ENCODE data around the gene MIB2.
A peak's percentile ranks its signal among the peaks of the same experiment; 100 is the strongest.
"Not testable (repeated sequence)": the region's sequence is repeated elsewhere in the genome, so short reads cannot be mapped to it uniquely, and the experiment has no call there.

The MIB2 gene

GRCh38 chr1:1630191-1630964 lies 15.1 kb downstream of the MIB2 start:
- no peak overlapping the region for H3K9ac ChIP-seq (ENCODE audit: low read depth, low read length)
- peaks cover 21% of the 10 kb centered on the region for H3K27me3 ChIP-seq (ENCODE audit: control insufficient read depth, insufficient read depth, low read length)

GRCh38 chr1:1630965-1631781 lies 15.9 kb downstream of the MIB2 start:
- Histone ChIP-seq H3K9me3 (ENCODE audit: control insufficient read depth, insufficient read depth, low read length) (no peaks in the 10 kb centered on the region), H3K36me3 (ENCODE audit: control insufficient read depth, insufficient read depth, low read length) (no peaks in the 10 kb centered on the region), H3K27me3 (ENCODE audit: control insufficient read depth, insufficient read depth, low read length) (peaks cover 21% of the 10 kb centered on the region), H3K4me1 (ENCODE audit: control insufficient read depth, insufficient read depth, low read length) (no peaks in the 10 kb centered on the region; the same call in 1 of the 2 replicates), H3K27ac (ENCODE audit: low read depth, low read length) (no peak overlapping the region), H3K9ac (ENCODE audit: low read depth, low read length) (no peak overlapping the region), H3K4me3 (ENCODE audit: low read depth, low read length) (peak overlapping the region; percentile 46; the same call in 1 of the 2 replicates)

More at GRCh38 chr1:1630191-1630964, 15.1 kb downstream of the MIB2 start:
- no peaks in the 10 kb centered on the region; the same call in 1 of the 2 replicates for H3K4me1 ChIP-seq (ENCODE audit: control insufficient read depth, insufficient read depth, low read length)
- H3K27ac ChIP-seq (ENCODE audit: low read depth, low read length), result no peak overlapping the region
- H3K36me3 ChIP-seq (ENCODE audit: control insufficient read depth, insufficient read depth, low read length), result no peaks in the 10 kb centered on the region
- no peaks in the 10 kb centered on the region for H3K9me3 ChIP-seq (ENCODE audit: control insufficient read depth, insufficient read depth, low read length)
- no peak overlapping the region for H3K4me3 ChIP-seq (ENCODE audit: low read depth, low read length)

- H3K9me3 ChIP-seq (ENCODE audit: control insufficient read depth, insufficient read depth, low read length), result no peaks in the 10 kb centered on the region
- peaks cover 21% of the 10 kb centered on the region for H3K27me3 ChIP-seq (ENCODE audit: control insufficient read depth, insufficient read depth, low read length)
- H3K4me1 ChIP-seq (ENCODE audit: control insufficient read depth, insufficient read depth, low read length), result no peaks in the 10 kb centered on the region; the same call in 1 of the 2 replicates
- H3K4me3 ChIP-seq (ENCODE audit: low read depth, low read length), result peak within 1 kb of the TSS; percentile 46; the same call in 1 of the 2 replicates
- H3K36me3 ChIP-seq (ENCODE audit: control insufficient read depth, insufficient read depth, low read length), result peaks cover 7% of the 10 kb centered on the region
- H3K27ac ChIP-seq (ENCODE audit: low read depth, low read length), result no peak within 1 kb of the TSS
- H3K9ac ChIP-seq (ENCODE audit: low read depth, low read length), result no peak within 1 kb of the TSS
Observed at GRCh38 chr1:1631782-1632420, 16.6 kb downstream of the MIB2 start, which contains the start of gene MMP23B. Gene MMP23B, plus strand, starts transcription at chr1:1632173. Its CDS starts 46 bp downstream, at chr1:1632219.

GRCh38 chr1:1633409-1633808 lies 18.1 kb downstream of the MIB2 start:
- H3K4me3 ChIP-seq (ENCODE audit: low read depth, low read length); H3K9me3 ChIP-seq (ENCODE audit: control insufficient read depth, insufficient read depth, low read length); H3K9ac ChIP-seq (ENCODE audit: low read depth, low read length); H3K27ac ChIP-seq (ENCODE audit: low read depth, low read length); H3K4me1 ChIP-seq (ENCODE audit: control insufficient read depth, insufficient read depth, low read length): not testable (repeated sequence)
- peaks cover 12% of the 10 kb centered on the region for H3K36me3 ChIP-seq (ENCODE audit: control insufficient read depth, insufficient read depth, low read length)
- H3K27me3 ChIP-seq (ENCODE audit: control insufficient read depth, insufficient read depth, low read length), result peaks cover 21% of the 10 kb centered on the region

- Histone ChIP-seq H3K27me3 (ENCODE audit: control insufficient read depth, insufficient read depth, low read length) (peaks cover 21% of the 10 kb centered on the region), H3K36me3 (ENCODE audit: control insufficient read depth, insufficient read depth, low read length) (peaks cover 14% of the 10 kb centered on the region)
- H3K9me3 ChIP-seq (ENCODE audit: control insufficient read depth, insufficient read depth, low read length); H3K4me1 ChIP-seq (ENCODE audit: control insufficient read depth, insufficient read depth, low read length); H3K27ac ChIP-seq (ENCODE audit: low read depth, low read length); H3K9ac ChIP-seq (ENCODE audit: low read depth, low read length); H3K4me3 ChIP-seq (ENCODE audit: low read depth, low read length): not testable (repeated sequence)
Observed at GRCh38 chr1:1634613-1635012, 19.3 kb downstream of the MIB2 start.

GRCh38 chr1:1636621-1637478 lies 21.6 kb downstream of the MIB2 start:
- H3K9ac ChIP-seq (ENCODE audit: low read depth, low read length); H3K27ac ChIP-seq (ENCODE audit: low read depth, low read length); H3K27me3 ChIP-seq (ENCODE audit: control insufficient read depth, insufficient read depth, low read length); H3K4me1 ChIP-seq (ENCODE audit: control insufficient read depth, insufficient read depth, low read length); H3K9me3 ChIP-seq (ENCODE audit: control insufficient read depth, insufficient read depth, low read length); H3K4me3 ChIP-seq (ENCODE audit: low read depth, low read length): not testable (repeated sequence)
- H3K36me3 ChIP-seq (ENCODE audit: control insufficient read depth, insufficient read depth, low read length), result peaks cover 14% of the 10 kb centered on the region

GRCh38 chr1:1637479-1637875 lies 22.2 kb downstream of the MIB2 start:
- not testable (repeated sequence) for H3K4me3 ChIP-seq (ENCODE audit: low read depth, low read length); H3K27me3 ChIP-seq (ENCODE audit: control insufficient read depth, insufficient read depth, low read length); H3K9me3 ChIP-seq (ENCODE audit: control insufficient read depth, insufficient read depth, low read length); H3K27ac ChIP-seq (ENCODE audit: low read depth, low read length); H3K9ac ChIP-seq (ENCODE audit: low read depth, low read length); H3K4me1 ChIP-seq (ENCODE audit: control insufficient read depth, insufficient read depth, low read length)
- H3K36me3 ChIP-seq (ENCODE audit: control insufficient read depth, insufficient read depth, low read length), result peaks cover 14% of the 10 kb centered on the region

GRCh38 chr1:1638528-1638927 lies 23.2 kb downstream of the MIB2 start:
- H3K27ac ChIP-seq (ENCODE audit: low read depth, low read length); H3K27me3 ChIP-seq (ENCODE audit: control insufficient read depth, insufficient read depth, low read length); H3K9me3 ChIP-seq (ENCODE audit: control insufficient read depth, insufficient read depth, low read length); H3K4me3 ChIP-seq (ENCODE audit: low read depth, low read length); H3K9ac ChIP-seq (ENCODE audit: low read depth, low read length); H3K4me1 ChIP-seq (ENCODE audit: control insufficient read depth, insufficient read depth, low read length): not testable (repeated sequence)
- peaks cover 14% of the 10 kb centered on the region for H3K36me3 ChIP-seq (ENCODE audit: control insufficient read depth, insufficient read depth, low read length)

- H3K27ac ChIP-seq (ENCODE audit: low read depth, low read length); H3K4me1 ChIP-seq (ENCODE audit: control insufficient read depth, insufficient read depth, low read length); H3K9me3 ChIP-seq (ENCODE audit: control insufficient read depth, insufficient read depth, low read length); H3K4me3 ChIP-seq (ENCODE audit: low read depth, low read length); H3K9ac ChIP-seq (ENCODE audit: low read depth, low read length); H3K27me3 ChIP-seq (ENCODE audit: control insufficient read depth, insufficient read depth, low read length): not testable (repeated sequence)
- H3K36me3 ChIP-seq (ENCODE audit: control insufficient read depth, insufficient read depth, low read length), result peaks cover 14% of the 10 kb centered on the region
Observed at GRCh38 chr1:1639368-1639767, 24.1 kb downstream of the MIB2 start.

GRCh38 chr1:1640081-1640480 lies 24.8 kb downstream of the MIB2 start:
- not testable (repeated sequence) for H3K4me3 ChIP-seq (ENCODE audit: low read depth, low read length); H3K9me3 ChIP-seq (ENCODE audit: control insufficient read depth, insufficient read depth, low read length); H3K4me1 ChIP-seq (ENCODE audit: control insufficient read depth, insufficient read depth, low read length); H3K27ac ChIP-seq (ENCODE audit: low read depth, low read length); H3K9ac ChIP-seq (ENCODE audit: low read depth, low read length); H3K27me3 ChIP-seq (ENCODE audit: control insufficient read depth, insufficient read depth, low read length)
- H3K36me3 ChIP-seq (ENCODE audit: control insufficient read depth, insufficient read depth, low read length), result peaks cover 14% of the 10 kb centered on the region
